CD4-positive, alpha-beta T cell treated with Interleukin-2 at 100 ng/mL for 4 hours (primary cell): ENCODE data around the gene GHR.
A peak's percentile ranks its signal among the peaks of the same experiment; 100 is the strongest.
"Not testable (repeated sequence)": the region's sequence is repeated elsewhere in the genome, so short reads cannot be mapped to it uniquely, and the experiment has no call there.

Experiments
- DNase-seq: peaks from one replicate; pipeline ENCODE4 v3.0.0-alpha.2; 2020; ENCODE audit warnings: low spot score

The GHR gene

GRCh38 chr5:42569953-42570548 is 146.8 kb downstream of the GHR start:
- DNase-seq: no peak

- no peak for DNase-seq
These were observed 148.0 kb downstream of the GHR start for GRCh38 chr5:42570966-42571960.

DNA sequence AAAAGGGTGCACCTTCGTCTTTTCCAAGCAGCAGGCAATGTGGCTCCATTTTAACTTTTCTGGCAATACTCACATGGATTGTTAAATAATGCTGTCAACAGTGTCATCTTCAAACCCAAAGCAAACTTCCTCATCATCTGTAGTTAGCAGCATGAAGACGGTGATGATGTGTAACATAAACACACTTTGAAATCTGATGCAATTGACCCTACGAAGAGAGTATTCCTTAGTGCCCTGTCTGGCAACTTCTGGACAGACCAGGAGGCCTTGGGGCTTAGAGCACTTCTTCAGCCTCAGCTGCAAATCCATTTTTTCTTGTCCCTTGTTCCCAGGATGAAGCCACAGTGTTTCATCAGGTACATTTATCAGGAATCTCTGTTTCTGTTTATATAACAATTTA is 149.1 kb downstream of the GHR start:
- DNase-seq: no peak

- DNase-seq: no peak
These were observed 150.1 kb downstream of the GHR start for GRCh38 chr5:42573386-42573785.

DNA sequence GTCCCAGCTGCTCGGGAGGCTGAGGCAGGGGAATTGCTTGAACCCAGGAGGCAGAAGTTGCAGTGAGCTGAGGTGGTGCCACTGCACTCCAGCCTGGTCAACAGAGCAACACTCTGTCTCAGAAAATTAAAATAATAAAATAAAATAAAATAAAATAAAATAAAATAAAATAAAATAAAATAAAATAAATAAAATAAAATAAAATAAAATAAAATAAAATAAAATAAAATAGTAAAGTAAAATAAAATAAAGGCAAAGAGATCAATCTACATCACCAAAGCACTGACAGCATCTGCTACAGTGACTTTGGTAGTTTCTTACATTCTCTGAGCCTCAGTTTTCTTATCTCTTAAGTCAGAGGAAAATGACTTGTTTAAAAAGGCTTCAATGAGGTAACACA is 152.7 kb downstream of the GHR start:
- DNase-seq: not testable (repeated sequence)

DNA sequence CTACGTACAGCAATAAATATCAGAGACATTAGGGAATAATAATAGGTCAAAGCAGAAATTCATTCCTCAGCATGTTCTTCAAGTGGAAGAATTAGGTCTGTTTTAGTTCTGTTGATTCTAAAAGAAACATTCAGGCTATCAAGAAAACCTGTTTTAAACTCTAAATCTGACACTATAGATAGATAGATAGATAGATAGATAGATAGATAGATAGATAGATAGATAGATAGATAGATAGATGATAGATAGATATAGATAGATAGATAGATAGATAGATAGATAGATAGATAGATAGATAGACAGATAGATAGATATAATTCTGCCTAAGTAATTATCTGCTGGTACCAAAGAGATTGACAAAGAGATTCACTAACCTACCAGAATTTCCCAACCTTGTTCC is 155.7 kb downstream of the GHR start:
- DNase-seq: not testable (repeated sequence)

DNA sequence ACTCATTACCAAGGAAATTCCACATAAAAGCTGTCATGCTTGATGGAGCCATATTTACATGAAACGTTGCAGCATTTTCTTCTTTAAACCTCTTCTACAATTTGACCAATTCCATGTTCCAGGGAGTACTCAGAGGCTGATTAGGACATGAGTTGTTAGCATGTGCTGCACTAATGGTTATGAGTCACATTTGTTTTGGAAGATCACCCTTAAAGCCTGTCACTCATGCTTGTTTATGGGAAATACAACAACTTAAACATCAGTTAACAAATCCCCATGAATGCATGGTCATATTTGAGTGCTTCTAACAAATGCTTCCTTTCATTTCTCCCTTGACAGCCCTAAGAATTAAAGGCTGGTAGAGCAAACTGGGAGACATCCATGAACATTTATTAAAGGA is 156.1 kb downstream of the GHR start:
- no peak for DNase-seq

- DNase-seq: no peak
These were observed 158.6 kb downstream of the GHR start for GRCh38 chr5:42581845-42582244.

- DNase-seq: no peak
These were observed 159.5 kb downstream of the GHR start for GRCh38 chr5:42582723-42583122.

DNA sequence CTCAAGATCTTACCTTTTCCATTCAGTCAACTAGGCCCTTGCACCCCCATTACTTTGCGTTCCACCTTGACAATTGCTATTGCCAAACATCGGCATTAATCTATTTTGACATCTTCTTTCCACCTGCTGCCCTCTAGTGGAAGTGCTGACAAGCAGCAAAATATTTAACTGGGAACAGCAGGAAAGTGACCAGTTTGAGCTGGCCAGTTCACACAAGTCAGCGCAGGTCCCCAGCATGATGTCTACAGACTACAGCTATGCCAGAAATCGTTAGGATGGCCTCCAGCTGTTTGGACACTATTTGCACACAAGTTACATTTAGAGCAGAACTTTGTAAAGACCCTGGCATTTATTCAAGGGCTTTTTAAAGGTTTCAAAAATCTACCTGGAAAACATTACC is 160.1 kb downstream of the GHR start:
- DNase-seq: peak; percentile 49

- no peak for DNase-seq
These were observed 163.4 kb downstream of the GHR start for GRCh38 chr5:42586625-42587024.

- no peak for DNase-seq
These were observed 164.0 kb downstream of the GHR start for GRCh38 chr5:42587096-42587723.

DNA sequence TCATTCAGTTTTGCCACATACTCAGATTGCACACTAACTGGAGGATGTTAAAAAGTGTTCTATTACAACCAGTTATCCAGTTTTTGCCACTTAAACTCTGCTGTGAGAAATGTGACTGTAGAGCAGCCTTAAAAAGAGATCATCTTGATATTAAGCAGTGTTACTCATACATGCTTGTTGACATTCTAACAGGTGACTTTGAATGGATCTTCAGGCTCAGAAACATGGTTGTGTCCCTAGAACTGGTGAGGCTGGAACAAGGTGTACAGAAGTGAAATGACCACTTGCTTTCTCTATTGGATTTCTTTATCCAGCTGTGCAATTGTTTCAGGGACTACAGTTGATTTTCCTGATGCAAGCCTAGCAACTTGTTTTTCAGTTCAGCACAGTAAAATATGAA is 167.3 kb downstream of the GHR start:
- no peak for DNase-seq

DNA sequence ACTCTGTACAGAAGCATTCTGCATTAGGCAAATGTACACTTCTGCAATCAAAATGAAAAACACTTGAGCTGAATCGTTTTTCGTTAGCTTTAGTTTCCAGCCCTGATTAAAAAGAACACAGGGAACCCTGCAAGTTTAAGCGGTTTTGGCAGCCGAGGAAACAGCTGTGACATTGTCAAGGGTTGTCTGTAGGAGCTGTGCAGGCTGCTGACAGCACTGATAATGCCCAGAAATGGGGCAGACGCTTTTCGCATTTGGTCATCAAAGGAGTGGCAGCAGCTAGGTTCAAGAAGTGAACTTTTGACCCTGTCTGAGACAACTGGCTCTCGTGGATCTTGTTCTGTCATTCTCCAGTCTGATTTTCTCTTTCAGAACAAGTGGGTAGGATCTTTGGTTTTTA is 167.8 kb downstream of the GHR start:
- DNase-seq: no peak

GRCh38 chr5:42592401-42593140 is 169.3 kb downstream of the GHR start:
- DNase-seq: no peak

DNA sequence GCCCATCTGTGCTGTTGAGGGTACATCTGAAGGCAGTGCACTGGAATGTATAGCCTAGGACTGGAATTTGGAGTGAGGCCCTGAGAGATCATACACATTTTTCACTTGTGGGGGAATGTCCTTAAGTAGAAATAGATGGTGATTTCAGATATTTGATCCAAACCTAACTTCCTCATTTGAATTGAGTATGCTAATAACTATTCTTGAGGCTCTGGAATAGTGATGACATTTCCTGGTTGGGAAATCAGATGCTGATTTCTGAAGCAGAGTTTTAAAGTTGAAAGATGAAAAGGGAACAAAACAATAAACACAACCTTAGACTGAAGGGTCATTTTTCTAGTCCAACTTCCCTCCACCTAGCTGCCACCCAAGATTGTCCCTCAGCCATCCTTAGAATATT is 170.4 kb downstream of the GHR start:
- no peak for DNase-seq

DNA sequence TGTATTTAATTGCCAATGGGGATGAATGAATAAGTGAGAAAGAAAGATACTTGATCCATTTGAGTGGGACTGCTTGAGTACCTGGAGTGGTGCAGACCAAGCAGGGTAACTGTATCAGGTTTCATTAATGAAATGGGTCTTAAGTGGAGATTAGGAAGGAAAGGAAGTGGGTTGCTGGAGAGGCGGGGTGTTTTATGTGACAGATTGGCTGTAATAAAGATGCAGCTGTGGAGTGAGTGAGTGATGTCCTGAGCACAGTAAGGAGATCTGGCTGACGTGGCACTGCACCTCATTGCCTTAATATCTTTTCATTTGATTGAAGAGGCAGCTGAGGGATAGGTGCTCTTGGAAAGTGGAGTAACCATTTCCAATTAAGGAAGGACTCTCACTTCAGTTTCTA is 172.4 kb downstream of the GHR start:
- no peak for DNase-seq

- DNase-seq: no peak
These were observed 173.6 kb downstream of the GHR start for GRCh38 chr5:42596817-42597216.

DNA sequence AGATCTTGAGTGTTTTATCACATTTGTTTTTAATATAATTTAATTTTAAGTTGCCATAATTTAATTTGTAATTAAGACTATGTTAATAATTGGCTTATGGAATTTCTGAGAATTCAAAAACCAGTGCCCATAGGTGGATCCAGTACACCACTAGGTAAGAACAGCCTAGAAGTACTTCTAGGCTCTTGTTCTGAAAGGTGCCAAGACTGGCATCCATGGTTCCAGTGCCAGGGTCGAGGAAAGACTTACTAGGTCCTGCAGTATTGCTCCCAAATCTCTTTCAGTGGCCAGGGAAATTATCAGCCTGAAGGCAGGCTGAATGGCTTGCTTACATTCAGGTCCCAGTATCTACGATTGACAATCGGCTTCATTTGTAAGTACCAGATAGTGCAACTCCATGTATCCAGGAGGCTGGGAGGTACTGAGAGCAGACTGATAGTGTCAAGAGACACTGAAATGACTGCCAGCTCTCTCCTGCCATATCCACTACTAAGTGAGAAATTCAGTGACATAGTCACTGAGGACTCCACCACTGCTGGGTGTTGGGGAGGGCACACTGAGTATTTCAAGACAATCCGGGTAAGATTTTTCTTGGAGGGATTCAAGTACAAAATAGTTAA is 174.2 kb downstream of the GHR start:
- DNase-seq: no peak

DNA sequence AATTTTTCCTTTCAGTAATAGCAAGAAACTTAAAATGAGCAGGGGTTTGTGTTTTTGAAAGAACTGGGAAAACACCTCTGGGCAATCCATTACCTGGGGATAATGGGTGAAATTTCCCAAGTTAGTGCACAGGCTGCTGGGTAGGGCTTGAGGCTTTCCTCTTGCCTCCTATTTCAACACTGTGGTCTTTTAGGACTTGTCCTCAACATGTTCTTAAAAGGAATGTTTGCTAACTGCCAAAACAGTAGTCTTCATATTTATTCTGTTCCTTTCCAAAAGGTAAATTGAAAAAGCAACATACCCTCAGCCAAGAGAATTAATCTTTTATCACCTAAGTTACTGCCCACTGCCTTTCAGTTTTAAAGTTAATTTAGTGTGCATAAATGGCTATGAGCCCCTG is 175.1 kb downstream of the GHR start:
- no peak for DNase-seq

GRCh38 chr5:42599106-42599505 is 175.9 kb downstream of the GHR start:
- DNase-seq: no peak

DNA sequence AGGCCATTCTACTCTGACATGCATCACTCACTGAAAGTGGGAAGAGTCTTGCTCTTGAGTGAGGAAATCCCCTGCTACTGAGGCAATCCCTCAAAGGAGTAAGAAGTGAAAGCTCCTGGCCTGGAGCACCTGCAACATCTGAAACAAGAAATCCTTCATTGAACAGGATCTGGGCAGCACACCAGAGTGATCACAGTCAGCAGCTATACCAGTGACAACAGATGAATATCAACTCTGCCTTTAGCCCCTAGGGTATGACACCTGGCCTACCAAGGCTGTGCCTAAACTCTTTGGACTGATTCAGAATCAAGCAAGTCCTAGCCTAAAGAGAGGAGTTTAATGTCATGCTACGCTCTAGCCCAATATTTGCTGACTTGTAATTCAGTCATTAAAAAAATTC is 177.2 kb downstream of the GHR start:
- DNase-seq: no peak
